GM12892 (cell line): ENCODE data around the gene NME5.

Source experiments
- POLR2A ChIP-seq: IDR thresholded peaks from 2 replicates; pipeline ENCODE4 v1.6.1; 2011; ENCODE audit warnings: low read depth, low read length, control low read depth
- POLR2AphosphoS5 ChIP-seq: IDR thresholded peaks from 2 replicates; pipeline ENCODE4 v1.6.1; 2011; ENCODE audit warnings: low read depth, low read length, control low read depth

DNA sequence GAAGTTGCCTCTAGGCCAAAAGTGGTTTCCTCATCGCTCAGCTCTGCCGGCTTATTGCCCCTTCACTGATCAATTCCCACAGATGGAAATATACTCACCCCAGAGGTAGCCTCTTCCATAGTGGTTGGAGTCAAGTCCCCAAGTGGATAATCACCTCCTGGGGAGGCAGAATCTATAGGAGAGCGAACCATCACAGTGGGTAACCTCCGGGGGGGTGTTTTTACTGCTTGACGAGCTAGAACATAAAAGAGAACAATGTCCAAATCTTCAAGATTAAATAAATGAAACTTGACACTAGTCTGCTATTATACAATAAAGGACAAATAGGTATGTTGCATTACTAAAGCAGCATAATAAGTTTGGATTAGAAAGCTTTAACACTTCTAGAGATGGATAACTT is 29.9 kb upstream of the NME5 start:
- TF ChIP-seq POLR2AphosphoS5, result no peak
- TF ChIP-seq POLR2A, result no peak
